Pericardium fibroblast (primary cell): Measurements from ENCODE around the gene AURKA. TPM values are rescaled to one million over a fixed set of nuclear protein-coding genes. Genes with fewer than 3 reads are reported as not detected.

Experiments
- total RNA-seq: library from RNA; depleted of rRNA; stranded (reverse); fragments of >200 nt; gene quantifications from 2 replicates; pipeline ENCODE4 v1.2.3, GENCODE V29; 2015

AURKA gene
- total RNA-seq, result 3.2 and 3.8 TPM in 2 replicates

GRCh38 chr20:56392132-56392880 is at the start of gene AURKA, which contains the start of gene CSTF1:
AURKA (minus strand) TSS chr20:56392215; CDS start chr20:56388197, 4,018 bp downstream.
CSTF1 (plus strand) TSS chr20:56392645; CDS start chr20:56395553, 2,908 bp downstream.

GRCh38 chr20:56411759-56412472 is 19.9 kb upstream of the AURKA start, which contains the start of gene CASS4:
CASS4 (plus strand) TSS chr20:56412260; CDS start chr20:56412459, 199 bp downstream.

GRCh38 chr20:56358600-56359211 is 33.3 kb downstream of the AURKA start, which contains the start of gene FAM210B:
FAM210B (plus strand) TSS chr20:56358974; CDS start chr20:56359006, 32 bp downstream.

Other genes starting within 250 kb of the AURKA start
- not detected in 2 replicates for gene MC3R, start 143.5 kb downstream of the AURKA start, total RNA-seq
- gene FAM210B, start 33.2 kb downstream of the AURKA start, total RNA-seq, result 52.0 and 57.9 TPM in 2 replicates
- 20.7 and 26.0 TPM in 2 replicates for gene CSTF1, start 430 bp upstream of the AURKA start, total RNA-seq
- 1.4 and 19.1 TPM in 2 replicates for gene CASS4, start 20.0 kb upstream of the AURKA start, total RNA-seq
- 54.7 and 62.8 TPM in 2 replicates for gene RTF2, start 76.4 kb upstream of the AURKA start, total RNA-seq
- gene FAM209A, start 132.5 kb upstream of the AURKA start, total RNA-seq, result not detected in 2 replicates
- gene FAM209B, start 141.0 kb upstream of the AURKA start, total RNA-seq, result not detected in 2 replicates
- gene TFAP2C, start 237.1 kb upstream of the AURKA start, total RNA-seq, result not detected in 2 replicates